ENCODE data around the gene PISD.

The PISD gene

GRCh38 chr22:31584804-31585160 is 77.2 kb downstream of the PISD start:
- TF ChIP-seq CTCF (IDR thresholded peaks at IDR 0.05; ENCODE audit: extremely low read depth, missing control alignments), result no peak
- DNase-seq (ENCODE audit: low spot score), result no peak

- no peak for TF ChIP-seq CTCF (IDR thresholded peaks at IDR 0.05; ENCODE audit: extremely low read depth, missing control alignments)
These were observed 78.0 kb downstream of the PISD start for GRCh38 chr22:31583861-31584485.

GRCh38 chr22:31579835-31580242 is 82.2 kb downstream of the PISD start:
- no peak for DNase-seq (ENCODE audit: low spot score)
- no peak for TF ChIP-seq CTCF (IDR thresholded peaks at IDR 0.05; ENCODE audit: extremely low read depth, missing control alignments)

More at GRCh38 chr22:31583861-31584485, 78.0 kb downstream of the PISD start:
- no peak for DNase-seq (ENCODE audit: low spot score)

GRCh38 chr22:31578171-31578570 is 83.8 kb downstream of the PISD start:
- no peak for TF ChIP-seq CTCF (IDR thresholded peaks at IDR 0.05; ENCODE audit: extremely low read depth, missing control alignments)
- DNase-seq (ENCODE audit: low spot score), result no peak

- no peak for DNase-seq (ENCODE audit: low spot score)
- TF ChIP-seq CTCF (IDR thresholded peaks at IDR 0.05; ENCODE audit: extremely low read depth, missing control alignments), result no peak
These were observed 84.3 kb downstream of the PISD start for GRCh38 chr22:31577711-31578110.

GRCh38 chr22:31575190-31575589 is 86.8 kb downstream of the PISD start:
- TF ChIP-seq CTCF (IDR thresholded peaks at IDR 0.05; ENCODE audit: extremely low read depth, missing control alignments), result no peak
- no peak for DNase-seq (ENCODE audit: low spot score)

- no peak for TF ChIP-seq CTCF (IDR thresholded peaks at IDR 0.05; ENCODE audit: extremely low read depth, missing control alignments)
- DNase-seq (ENCODE audit: low spot score), result no peak
These were observed 87.9 kb downstream of the PISD start for GRCh38 chr22:31574055-31574670.
